ENCODE measurements around the gene UBE2QL1. TPM values are rescaled to one million over a fixed set of nuclear protein-coding genes. Genes with fewer than 3 reads are reported as not detected.

The UBE2QL1 gene
- total RNA-seq, 1 donor from 2014 or later = 0.17 TPM

DNA sequence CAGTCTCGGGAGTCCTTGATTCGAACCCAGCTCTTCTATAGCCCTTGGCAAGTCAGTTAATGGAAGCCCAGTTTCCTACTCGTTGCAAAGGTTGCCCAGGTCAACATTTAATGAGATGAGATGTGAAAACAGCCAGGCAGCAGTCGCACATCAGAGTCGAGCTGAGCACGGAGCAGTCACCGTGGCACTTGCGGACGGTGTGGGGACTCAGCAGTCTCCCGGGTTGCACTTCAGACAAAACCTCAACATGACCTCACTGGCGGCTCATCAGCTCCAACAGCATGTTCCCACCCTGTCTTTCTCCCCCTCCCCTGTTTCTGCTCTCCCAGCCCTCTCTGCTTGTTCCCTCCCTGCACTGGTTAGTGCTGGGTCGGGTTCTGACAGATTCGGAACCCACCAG, 35.8 kb downstream of the UBE2QL1 start:
- H3K27me3 ChIP-seq (ENCODE audit: control insufficient read depth, insufficient read depth, low read length) = no peaks in the 10 kb centered on the region
- no peak overlapping the region for H3K4me3 ChIP-seq (ENCODE audit: low read depth, low read length)
- TF ChIP-seq, protein P1, sequence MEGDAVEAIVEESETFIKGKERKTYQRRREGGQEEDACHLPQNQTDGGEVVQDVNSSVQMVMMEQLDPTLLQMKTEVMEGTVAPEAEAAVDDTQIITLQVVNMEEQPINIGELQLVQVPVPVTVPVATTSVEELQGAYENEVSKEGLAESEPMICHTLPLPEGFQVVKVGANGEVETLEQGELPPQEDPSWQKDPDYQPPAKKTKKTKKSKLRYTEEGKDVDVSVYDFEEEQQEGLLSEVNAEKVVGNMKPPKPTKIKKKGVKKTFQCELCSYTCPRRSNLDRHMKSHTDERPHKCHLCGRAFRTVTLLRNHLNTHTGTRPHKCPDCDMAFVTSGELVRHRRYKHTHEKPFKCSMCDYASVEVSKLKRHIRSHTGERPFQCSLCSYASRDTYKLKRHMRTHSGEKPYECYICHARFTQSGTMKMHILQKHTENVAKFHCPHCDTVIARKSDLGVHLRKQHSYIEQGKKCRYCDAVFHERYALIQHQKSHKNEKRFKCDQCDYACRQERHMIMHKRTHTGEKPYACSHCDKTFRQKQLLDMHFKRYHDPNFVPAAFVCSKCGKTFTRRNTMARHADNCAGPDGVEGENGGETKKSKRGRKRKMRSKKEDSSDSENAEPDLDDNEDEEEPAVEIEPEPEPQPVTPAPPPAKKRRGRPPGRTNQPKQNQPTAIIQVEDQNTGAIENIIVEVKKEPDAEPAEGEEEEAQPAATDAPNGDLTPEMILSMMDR (IDR thresholded peaks at IDR 0.05; ENCODE audit: insufficient read depth, low read length, poor library complexity, severe bottlenecking) = no peak
- H3K36me3 ChIP-seq (ENCODE audit: control insufficient read depth, insufficient read depth, low read length) = no peaks in the 10 kb centered on the region
- no peak for DNase-seq (ENCODE audit: low read depth)

DNA sequence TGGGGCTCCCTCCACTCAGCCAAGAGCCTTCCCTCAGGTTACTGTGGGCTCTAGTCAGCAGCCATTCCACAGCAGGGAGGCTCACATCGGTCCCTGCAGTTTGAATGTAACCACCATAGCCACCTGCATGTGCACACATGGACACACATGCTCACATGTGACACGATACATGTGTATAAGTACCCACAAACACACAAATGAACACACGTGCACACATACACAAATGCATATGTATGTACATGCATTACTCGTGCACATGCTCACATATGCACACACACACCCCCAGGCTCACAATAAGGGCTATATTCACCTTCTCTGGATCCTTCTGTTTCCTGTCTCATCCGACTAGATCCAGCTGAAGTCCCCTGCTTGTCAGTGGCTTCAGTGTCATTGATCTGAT, 36.2 kb downstream of the UBE2QL1 start:
- no peaks in the 10 kb centered on the region for H3K36me3 ChIP-seq (ENCODE audit: control insufficient read depth, insufficient read depth, low read length)
- no peak overlapping the region for H3K4me3 ChIP-seq (ENCODE audit: low read depth, low read length)
- TF ChIP-seq, protein P1 (IDR thresholded peaks at IDR 0.05; ENCODE audit: insufficient read depth, low read length, poor library complexity, severe bottlenecking) = no peak
- no peak for DNase-seq (ENCODE audit: low read depth)
- no peaks in the 10 kb centered on the region for H3K27me3 ChIP-seq (ENCODE audit: control insufficient read depth, insufficient read depth, low read length)

DNA sequence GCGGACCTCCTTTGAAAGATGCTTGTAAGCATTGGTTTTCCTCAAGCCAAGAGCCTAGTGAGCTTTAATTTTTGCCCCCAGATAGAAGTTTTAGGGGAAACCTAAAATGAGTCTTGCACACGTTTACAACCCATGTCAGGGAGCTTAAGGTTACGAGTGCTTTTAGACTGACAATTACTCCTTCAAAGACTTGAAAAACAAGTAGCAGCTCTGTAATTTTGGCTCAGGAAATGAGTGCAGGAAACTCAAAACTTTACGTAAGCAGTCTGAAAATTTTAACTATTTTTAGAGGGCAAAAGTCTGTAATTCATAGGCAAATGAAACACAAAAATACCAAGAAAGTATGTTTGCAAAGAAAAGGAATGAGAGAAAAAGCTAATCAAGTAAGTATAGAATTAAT, 36.8 kb downstream of the UBE2QL1 start:
- no peak for DNase-seq (ENCODE audit: low read depth)
- H3K36me3 ChIP-seq (ENCODE audit: control insufficient read depth, insufficient read depth, low read length) = no peaks in the 10 kb centered on the region
- TF ChIP-seq, protein P1 (IDR thresholded peaks at IDR 0.05; ENCODE audit: insufficient read depth, low read length, poor library complexity, severe bottlenecking) = no peak
- no peaks in the 10 kb centered on the region for H3K27me3 ChIP-seq (ENCODE audit: control insufficient read depth, insufficient read depth, low read length)
- H3K4me3 ChIP-seq (ENCODE audit: low read depth, low read length) = no peak overlapping the region

DNA sequence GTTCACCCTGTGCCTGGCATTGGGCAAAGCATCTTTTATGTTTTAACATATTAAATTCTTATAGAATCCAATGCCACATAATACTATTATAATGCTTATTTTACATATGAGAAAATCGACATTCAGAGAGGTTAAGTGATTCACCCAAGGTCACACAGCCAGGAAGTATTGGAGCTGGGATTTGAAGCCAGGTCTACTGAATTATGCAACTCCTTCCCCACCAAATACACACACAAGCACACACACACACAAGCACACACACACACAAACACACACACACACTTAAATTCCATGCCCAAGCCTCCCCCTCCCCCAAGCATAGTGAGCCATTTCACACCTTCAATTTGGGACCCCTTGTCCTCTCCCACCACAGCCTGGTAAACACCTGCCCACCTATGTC, 37.4 kb downstream of the UBE2QL1 start:
- H3K36me3 ChIP-seq (ENCODE audit: control insufficient read depth, insufficient read depth, low read length) = no peaks in the 10 kb centered on the region
- H3K4me3 ChIP-seq (ENCODE audit: low read depth, low read length) = no peak overlapping the region
- TF ChIP-seq, protein P1 (IDR thresholded peaks at IDR 0.05; ENCODE audit: insufficient read depth, low read length, poor library complexity, severe bottlenecking) = no peak
- H3K27me3 ChIP-seq (ENCODE audit: control insufficient read depth, insufficient read depth, low read length) = peaks cover 3% of the 10 kb centered on the region
- no peak for DNase-seq (ENCODE audit: low read depth)

DNA sequence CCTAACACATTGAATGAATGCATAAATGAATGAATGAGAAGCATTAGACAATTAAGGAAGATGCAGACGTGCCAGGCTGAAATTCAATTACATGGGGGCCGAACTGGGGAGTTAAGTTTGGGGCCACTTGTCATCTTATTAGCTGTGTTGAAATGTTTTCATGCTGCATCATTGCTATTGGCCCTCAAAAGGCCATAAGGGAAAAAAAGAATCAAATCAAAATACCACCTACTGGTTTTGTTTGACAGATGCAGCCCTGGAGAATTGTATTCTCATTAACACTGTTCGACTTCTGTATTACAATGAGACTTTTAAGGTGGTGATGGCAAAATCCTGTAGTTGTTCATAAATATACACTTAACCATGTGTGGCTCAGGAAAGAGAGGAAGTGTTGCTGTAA, 38.4 kb downstream of the UBE2QL1 start:
- no peak overlapping the region for H3K4me3 ChIP-seq (ENCODE audit: low read depth, low read length)
- no peaks in the 10 kb centered on the region for H3K36me3 ChIP-seq (ENCODE audit: control insufficient read depth, insufficient read depth, low read length)
- peaks cover 12% of the 10 kb centered on the region for H3K27me3 ChIP-seq (ENCODE audit: control insufficient read depth, insufficient read depth, low read length)
- TF ChIP-seq, protein P1 (IDR thresholded peaks at IDR 0.05; ENCODE audit: insufficient read depth, low read length, poor library complexity, severe bottlenecking) = no peak
- no peak for DNase-seq (ENCODE audit: low read depth)

DNA sequence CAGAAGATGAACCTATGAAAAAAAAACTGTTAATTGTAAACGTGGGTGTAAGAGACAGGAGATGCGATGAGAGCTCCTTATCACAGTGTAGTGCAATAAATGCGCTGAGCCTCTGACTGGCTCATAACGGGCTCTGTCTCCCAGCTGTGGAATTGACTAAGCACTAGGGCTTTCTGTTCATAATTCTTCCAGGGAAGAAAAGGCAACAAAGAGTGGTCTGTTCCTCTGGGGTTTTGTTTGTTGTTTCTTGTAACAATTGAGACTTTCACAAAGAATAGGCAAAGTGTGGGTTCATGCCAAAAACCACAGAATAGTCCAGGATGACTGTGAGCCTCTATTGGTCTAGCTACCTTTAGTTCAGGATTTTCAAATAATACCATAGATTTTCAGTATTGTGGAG, 39.4 kb downstream of the UBE2QL1 start:
- Histone ChIP-seq H3K36me3 (ENCODE audit: control insufficient read depth, insufficient read depth, low read length) (no peaks in the 10 kb centered on the region), H3K4me3 (ENCODE audit: low read depth, low read length) (no peak overlapping the region), H3K27me3 (ENCODE audit: control insufficient read depth, insufficient read depth, low read length) (peaks cover 13% of the 10 kb centered on the region)
- no peak for DNase-seq (ENCODE audit: low read depth)
- TF ChIP-seq, protein P1 (IDR thresholded peaks at IDR 0.05; ENCODE audit: insufficient read depth, low read length, poor library complexity, severe bottlenecking) = no peak
